ENCODE data around the gene BANP.
"Not testable (repeated sequence)": the region's sequence is repeated elsewhere in the genome, so short reads cannot be mapped to it uniquely, and the experiment has no call there.

BANP gene

GRCh38 chr16:88109726-88110621 is 158.7 kb downstream of the BANP start:
- not testable (repeated sequence) for DNase-seq

DNA sequence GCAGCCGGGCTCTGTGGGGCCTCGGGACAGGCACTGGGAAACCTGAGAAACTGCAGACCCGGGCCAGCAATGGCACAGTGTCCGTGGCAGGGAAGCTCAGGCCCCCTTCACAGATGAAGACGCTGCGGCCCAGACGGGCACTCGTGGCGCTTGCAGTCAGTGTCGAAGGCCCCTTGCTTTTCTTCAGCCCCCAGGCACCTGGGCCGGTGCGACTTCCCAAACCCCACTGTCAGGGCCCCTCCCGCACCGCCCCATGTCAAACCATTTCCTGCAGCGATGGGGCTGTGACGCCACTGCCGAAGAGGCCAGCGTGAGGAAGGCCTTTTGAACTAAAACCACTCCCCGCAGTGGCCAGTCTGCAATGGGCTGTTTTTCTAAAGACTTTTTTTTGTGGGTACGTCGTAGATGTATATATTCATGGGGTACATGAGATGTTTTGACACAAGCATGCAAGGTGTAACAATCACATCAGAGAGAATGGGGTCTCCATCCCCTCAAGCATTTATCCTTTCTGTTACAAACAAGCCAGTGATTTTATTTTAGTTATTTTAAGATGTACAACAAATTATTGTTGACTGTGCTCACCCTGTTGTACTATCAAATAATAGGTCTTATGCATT is 159.8 kb downstream of the BANP start:
- not testable (repeated sequence) for DNase-seq

GRCh38 chr16:88111976-88112375 is 160.7 kb downstream of the BANP start:
- DNase-seq, result not testable (repeated sequence)

GRCh38 chr16:88113545-88114045 is 162.4 kb downstream of the BANP start:
- DNase-seq, result no peak

- DNase-seq, result not testable (repeated sequence)
Observed at GRCh38 chr16:88114541-88115228, 163.5 kb downstream of the BANP start.

DNA sequence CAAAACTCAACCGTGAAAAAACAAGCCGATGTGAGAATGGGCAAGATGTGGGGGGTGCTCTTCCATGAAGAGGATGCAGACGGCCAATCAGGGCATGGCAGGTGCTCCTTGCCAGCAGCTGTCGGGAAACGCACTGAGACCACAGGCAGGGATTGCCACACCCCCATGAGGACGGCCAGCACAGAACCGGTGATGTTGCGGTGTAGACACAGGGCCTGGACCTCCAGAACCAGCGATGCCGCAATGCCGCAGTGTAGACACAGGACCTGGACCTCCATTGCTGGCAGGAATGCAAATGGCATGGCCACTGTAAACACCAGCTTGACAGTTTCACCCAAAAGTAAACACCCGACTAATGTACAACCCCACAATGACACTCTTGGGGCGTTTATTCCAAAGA is 164.9 kb downstream of the BANP start:
- no peak for DNase-seq

- DNase-seq, result no peak
Observed at GRCh38 chr16:88117476-88117868, 166.2 kb downstream of the BANP start.

- no peak for DNase-seq
Observed at GRCh38 chr16:88118376-88118775, 167.1 kb downstream of the BANP start.

- not testable (repeated sequence) for DNase-seq
Observed at GRCh38 chr16:88118852-88119741, 167.9 kb downstream of the BANP start.

- not testable (repeated sequence) for DNase-seq
Observed at GRCh38 chr16:88119881-88120751, 168.9 kb downstream of the BANP start.

GRCh38 chr16:88120812-88121211 is 169.6 kb downstream of the BANP start:
- no peak for DNase-seq

GRCh38 chr16:88121391-88121790 is 170.2 kb downstream of the BANP start:
- DNase-seq, result not testable (repeated sequence)

DNA sequence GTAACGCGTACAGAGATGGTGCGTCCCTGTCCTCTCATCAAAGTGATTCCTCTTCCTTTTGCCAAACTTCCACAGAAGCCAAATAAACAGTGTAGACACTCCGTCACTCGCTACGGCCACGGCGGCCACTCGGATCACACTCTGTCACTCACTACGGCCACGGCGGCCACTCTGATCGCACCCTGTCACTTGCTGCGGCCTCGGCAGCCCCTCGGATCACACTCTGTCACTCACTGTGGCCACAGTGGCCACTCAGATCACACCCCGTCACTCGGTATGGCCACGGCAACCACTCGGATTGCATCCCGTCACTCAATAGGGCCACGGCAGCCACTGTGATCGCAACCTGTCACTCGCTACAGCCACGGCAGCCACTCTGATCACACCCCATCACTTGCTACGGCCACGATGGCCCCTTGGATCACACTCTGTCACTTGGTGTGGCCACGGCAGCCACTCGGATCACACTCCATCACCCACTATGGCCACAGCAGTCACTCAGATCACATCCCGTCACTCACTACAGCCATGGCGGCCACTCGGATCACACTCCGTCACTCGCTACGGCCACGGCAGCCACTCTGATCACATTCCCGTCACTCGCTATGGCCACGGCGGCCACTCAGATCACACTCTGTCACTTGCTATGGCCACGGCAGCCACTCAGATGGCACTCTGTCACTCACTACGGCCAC is 170.8 kb downstream of the BANP start:
- no peak for DNase-seq

Data from activated CD4-positive, alpha-beta T cell treated with anti-CD3 and anti-CD28 coated beads, Interleukin-2, amount 50 U/mL, for 4 hours (primary cell).